OCI-LY3 (cell line): ENCODE results near the gene SMAP2.

ENCODE experiments used
- EZH2phosphoT487 ChIP-seq: fragments of 200-600 bp; shearing (Covaris generic); IDR thresholded peaks from 2 replicates; pipeline ENCODE4 v1.6.1; 2018; ENCODE audit warnings: antibody characterized with exemption, mixed run types, low read depth
- TF ChIP-seq, protein P1 (sequence below): fragments of 200-600, 300-600 bp; sonication (generic); IDR thresholded peaks from 2 replicates; pipeline ENCODE4 v1.5.1; 2014; ENCODE audit warnings: antibody characterized with exemption, low read length, low read depth

DNA sequence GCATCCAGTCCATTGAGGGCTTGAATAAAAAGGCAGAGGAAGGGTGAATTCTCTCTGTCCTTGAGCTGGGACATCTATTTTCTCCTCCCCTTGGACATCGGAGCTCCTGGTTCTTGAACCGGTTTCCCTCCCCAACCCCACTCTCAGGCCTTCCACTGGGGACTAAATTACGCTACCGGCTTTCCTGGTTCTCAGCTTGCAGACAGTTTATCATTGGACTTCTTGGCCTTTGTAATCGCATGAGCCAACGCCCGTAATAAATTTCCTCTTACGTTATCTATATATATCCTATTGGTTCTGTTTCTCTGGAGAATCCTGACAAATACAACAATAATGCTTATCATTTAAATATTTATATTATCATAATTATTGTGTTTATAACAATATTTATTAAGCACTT, 36.1 kb upstream of the SMAP2 start:
- TF ChIP-seq, protein P1, sequence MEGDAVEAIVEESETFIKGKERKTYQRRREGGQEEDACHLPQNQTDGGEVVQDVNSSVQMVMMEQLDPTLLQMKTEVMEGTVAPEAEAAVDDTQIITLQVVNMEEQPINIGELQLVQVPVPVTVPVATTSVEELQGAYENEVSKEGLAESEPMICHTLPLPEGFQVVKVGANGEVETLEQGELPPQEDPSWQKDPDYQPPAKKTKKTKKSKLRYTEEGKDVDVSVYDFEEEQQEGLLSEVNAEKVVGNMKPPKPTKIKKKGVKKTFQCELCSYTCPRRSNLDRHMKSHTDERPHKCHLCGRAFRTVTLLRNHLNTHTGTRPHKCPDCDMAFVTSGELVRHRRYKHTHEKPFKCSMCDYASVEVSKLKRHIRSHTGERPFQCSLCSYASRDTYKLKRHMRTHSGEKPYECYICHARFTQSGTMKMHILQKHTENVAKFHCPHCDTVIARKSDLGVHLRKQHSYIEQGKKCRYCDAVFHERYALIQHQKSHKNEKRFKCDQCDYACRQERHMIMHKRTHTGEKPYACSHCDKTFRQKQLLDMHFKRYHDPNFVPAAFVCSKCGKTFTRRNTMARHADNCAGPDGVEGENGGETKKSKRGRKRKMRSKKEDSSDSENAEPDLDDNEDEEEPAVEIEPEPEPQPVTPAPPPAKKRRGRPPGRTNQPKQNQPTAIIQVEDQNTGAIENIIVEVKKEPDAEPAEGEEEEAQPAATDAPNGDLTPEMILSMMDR, result no peak
- TF ChIP-seq EZH2phosphoT487, result no peak
